ENCODE data around the gene IRS2.
"Not testable (repeated sequence)": the region's sequence is repeated elsewhere in the genome, so short reads cannot be mapped to it uniquely, and the experiment has no call there.

The IRS2 gene

GRCh38 chr13:109750221-109750775, 36.1 kb downstream of the IRS2 start:
- no peak for DNase-seq

- no peak for DNase-seq
Measured at GRCh38 chr13:109749365-109749764, 37.0 kb downstream of the IRS2 start.

- no peak for DNase-seq
Measured at GRCh38 chr13:109748677-109749076, 37.7 kb downstream of the IRS2 start.

GRCh38 chr13:109747524-109747923, 38.9 kb downstream of the IRS2 start:
- DNase-seq, result peak; percentile 40

- no peak for DNase-seq
Measured at GRCh38 chr13:109746364-109746763, 40.0 kb downstream of the IRS2 start.

- DNase-seq, result no peak
Measured at GRCh38 chr13:109745702-109746101, 40.7 kb downstream of the IRS2 start.

GRCh38 chr13:109745060-109745459, 41.3 kb downstream of the IRS2 start:
- no peak for DNase-seq

GRCh38 chr13:109744512-109745051, 41.8 kb downstream of the IRS2 start:
- DNase-seq, result no peak

GRCh38 chr13:109743706-109744453, 42.5 kb downstream of the IRS2 start:
- DNase-seq, result no peak

GRCh38 chr13:109741966-109742365, 44.4 kb downstream of the IRS2 start:
- DNase-seq, result no peak

GRCh38 chr13:109740721-109741120, 45.7 kb downstream of the IRS2 start:
- no peak for DNase-seq

GRCh38 chr13:109740121-109740520, 46.3 kb downstream of the IRS2 start:
- no peak for DNase-seq

GRCh38 chr13:109738298-109738746, 48.1 kb downstream of the IRS2 start:
- no peak for DNase-seq

GRCh38 chr13:109737606-109738005, 48.8 kb downstream of the IRS2 start:
- DNase-seq, result no peak

- DNase-seq, result no peak
Measured at GRCh38 chr13:109737046-109737573, 49.3 kb downstream of the IRS2 start.

GRCh38 chr13:109735436-109735966, 50.9 kb downstream of the IRS2 start:
- peak; percentile 70 for DNase-seq

- no peak for DNase-seq
Measured at GRCh38 chr13:109734002-109734785, 52.2 kb downstream of the IRS2 start.

- no peak for DNase-seq
Measured at GRCh38 chr13:109733550-109733949, 52.8 kb downstream of the IRS2 start.

GRCh38 chr13:109732470-109733170, 53.8 kb downstream of the IRS2 start:
- not testable (repeated sequence) for DNase-seq

- DNase-seq, result no peak
Measured at GRCh38 chr13:109730812-109731335, 55.5 kb downstream of the IRS2 start.

GRCh38 chr13:109728791-109729731, 57.3 kb downstream of the IRS2 start:
- DNase-seq, result no peak

All from OCI-M1 (cell line).